T-cell (primary cell): ENCODE results near the gene BCR. TPM values are rescaled to one million over a fixed set of nuclear protein-coding genes. Genes with fewer than 3 reads are reported as not detected.

ENCODE experiments used
- ATAC-seq, 4 experiments: fragments of 200-7000 bp in 3 of 4; fragments of 150-1000 bp in 1 of 4; cut with Tn5 transposase; replicated peaks in 1 of 4; 1 replicate in 3 of 4; 2 replicates in 1 of 4; pipeline ENCODE4 v1.10.0; 2021; ENCODE audit warnings: moderate library complexity in 3 of 4, mild to moderate bottlenecking in 2 of 4, moderate number of reproducible peaks in 1 of 4
- CTCF ChIA-PET, 2 donors: fragments of 300-600 bp; sonication (Branson Sonifier 250); formaldehyde crosslinking; loops; one replicate each; lab custom pipeline; 2022; ENCODE audit warnings: antibody characterized with exemption in 2 of 2; lab: Charles Lee
- POLR2A ChIA-PET, 2 donors: fragments of 300-600 bp; sonication (Branson Sonifier 250); formaldehyde crosslinking; loops; one replicate each; lab custom pipeline; 2022; ENCODE audit warnings: antibody characterized with exemption in 2 of 2; lab: Charles Lee
- DNase-seq, 35 experiments: peaks; one replicate each; pipeline versions ENCODE4 v3.0.0 to v3.0.0-alpha.2; 2013 to 2023
- H3K27ac ChIP-seq: one replicate; pipeline ENCODE4 v1.5.1; 2013; ENCODE audit warnings: low read length
- H3K27me3 ChIP-seq, 2 experiments: replicated peaks in 1 of 2; 1 replicate in 1 of 2; 2 replicates in 1 of 2; pipeline versions ENCODE4 v1.6.1 to v1.7.0; 2013; ENCODE audit warnings: low read length in 1 of 2, mixed read lengths in 1 of 2; ENCODE audit not compliant: control insufficient read depth in 2 of 2, insufficient read depth in 2 of 2; ENCODE audit errors: extremely low read depth in 1 of 2
- H3K36me3 ChIP-seq, 2 donors: 1 replicate in 1 of 2; 2 replicates in 1 of 2; pipeline versions ENCODE4 v1.6.1 to v1.7.0; 2013; ENCODE audit warnings: low read length in 1 of 2; ENCODE audit not compliant: control insufficient read depth in 2 of 2, insufficient read depth in 1 of 2; ENCODE audit errors: extremely low read depth in 1 of 2
- H3K4me1 ChIP-seq, 2 experiments: 1 replicate in 1 of 2; 2 replicates in 1 of 2; pipeline versions ENCODE4 v1.6.1 to v1.7.0; 2013; ENCODE audit warnings: low read length in 2 of 2, mixed read lengths in 1 of 2; ENCODE audit not compliant: insufficient read depth in 2 of 2, control insufficient read depth in 1 of 2; ENCODE audit errors: extremely low read depth in 1 of 2
- H3K4me3 ChIP-seq, 2 donors: 1 replicate in 1 of 2; 2 replicates in 1 of 2; pipeline versions ENCODE4 v1.5.1 to v1.7.0; 2013; ENCODE audit warnings: mild to moderate bottlenecking in 2 of 2, low read length in 1 of 2, moderate library complexity in 1 of 2; ENCODE audit not compliant: control insufficient read depth in 1 of 2; ENCODE audit errors: extremely low read depth in 1 of 2
- H3K9me3 ChIP-seq: 2 replicates; pipeline ENCODE4 v1.7.0; 2013
- H3K27ac Mint-ChIP-seq, 2 donors: one replicate each; pipeline ENCODE4 v1.8.0; 2020 to 2021; ENCODE audit warnings: mild to moderate bottlenecking in 2 of 2, mixed read lengths in 2 of 2
- H3K27me3 Mint-ChIP-seq, 2 donors: one replicate each; pipeline ENCODE4 v1.8.0; 2021 to 2022; ENCODE audit warnings: mixed read lengths in 2 of 2
- H3K36me3 Mint-ChIP-seq: one replicate; pipeline ENCODE4 v1.8.0; 2021; ENCODE audit warnings: mixed read lengths
- H3K4me1 Mint-ChIP-seq, 3 donors: one replicate each; pipeline ENCODE4 v1.8.0; 2020 to 2022; ENCODE audit warnings: mixed read lengths in 3 of 3, mild to moderate bottlenecking in 1 of 3
- H3K4me3 Mint-ChIP-seq, 3 donors: one replicate each; pipeline ENCODE4 v1.8.0; 2020 to 2022; ENCODE audit warnings: mild to moderate bottlenecking in 3 of 3, mixed read lengths in 3 of 3, moderate library complexity in 3 of 3
- H3K9me3 Mint-ChIP-seq, 3 donors: one replicate each; pipeline ENCODE4 v1.8.0; 2020 to 2022; ENCODE audit warnings: mixed read lengths in 3 of 3
- WGBS: methylation state at CpG from one replicate; pipeline ENCODE4 v1.1.5; 2013; ENCODE audit warnings: missing lambda C conversion rate; ENCODE audit not compliant: insufficient coverage; 5-methylcytosine and 5-hydroxymethylcytosine counted together
- total RNA-seq, 35 experiments: library from RNA in 6 of 35; stranded (reverse) in 6 of 35; fragments of 120-200 nt in 1 of 35; gene quantifications; one replicate each; pipeline versions ENCODE4 v1.2.1 to v1.2.4 and lab custom pipeline; 2013 to 2026

The BCR gene
- total RNA-seq, 5 donors from 2014 or later (not counting 1 experiment from before 2014, with no cell fraction given), result 74.6 to 103 (median 85.5) TPM

DNA sequence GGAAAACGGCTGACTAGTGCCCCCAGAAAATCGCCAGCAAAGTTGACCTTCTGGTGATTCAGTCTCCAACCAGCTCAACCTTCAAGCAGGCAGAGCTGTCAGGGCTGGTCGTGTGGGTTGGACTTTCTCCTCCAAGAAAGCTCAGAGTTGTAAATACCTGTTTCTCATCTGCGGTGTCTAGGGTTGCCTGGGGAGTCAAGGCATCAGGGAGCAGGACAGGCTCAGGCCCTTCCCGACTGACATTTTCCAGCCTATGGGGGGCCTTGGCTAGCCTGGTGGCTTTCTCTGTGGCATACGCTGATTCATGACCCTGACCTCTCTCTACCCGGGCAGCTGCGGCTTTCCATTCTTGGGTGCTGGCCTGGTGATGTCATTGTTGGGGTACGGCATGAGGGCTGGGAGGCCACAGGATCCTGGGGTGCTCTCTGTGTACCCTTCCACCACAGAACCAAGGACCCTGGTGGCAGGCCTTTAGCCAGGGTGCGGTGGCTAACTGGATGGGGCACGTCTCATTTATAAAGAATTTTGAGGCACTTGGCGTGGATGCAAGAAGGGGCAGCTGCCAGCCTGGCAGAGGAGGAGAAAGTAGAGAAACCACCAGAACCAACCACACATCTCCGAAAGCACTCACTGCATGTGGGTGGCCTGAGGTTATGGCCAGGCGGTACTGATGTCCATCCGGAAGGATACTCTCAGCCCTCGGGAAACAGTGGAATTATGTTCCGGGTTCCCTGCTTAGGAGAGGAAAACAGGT is 64.9 kb downstream of the BCR start:
- peak overlapping the region in 1 of 3 donors; percentile 9 for H3K4me3 Mint-ChIP-seq
- peaks cover 89 to 94% (median 93%) of the 10 kb centered on the region in 3 donors for H3K4me1 Mint-ChIP-seq

DNA sequence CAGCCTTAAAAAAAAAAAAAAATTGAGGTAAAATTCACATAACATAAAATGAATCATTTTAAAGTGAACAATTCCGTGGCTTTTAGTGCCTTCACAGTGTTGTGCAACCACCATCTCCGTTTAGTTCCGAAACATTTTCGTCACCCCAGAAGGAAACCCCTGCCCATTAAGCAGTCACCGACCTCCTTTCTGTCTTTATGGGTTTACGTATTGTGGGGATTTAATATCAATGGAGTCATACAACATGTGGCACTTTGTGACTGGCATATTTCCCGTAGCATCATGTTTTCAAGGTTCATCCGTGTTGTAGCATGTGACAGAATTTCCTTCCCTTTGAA is 65.5 kb downstream of the BCR start:
- Mint-ChIP-seq H3K27ac (peak overlapping the region; percentile 56 to 82), H3K9me3 (no peaks in the 10 kb centered on the region), H3K4me3 (peak overlapping the region in 1 of 3 donors; percentile 44), H3K36me3 (peaks cover 7% of the 10 kb centered on the region), H3K4me1 (peaks cover 91 to 96% (median 95%) of the 10 kb centered on the region in 3 donors), H3K27me3 (no peaks in the 10 kb centered on the region)
- no peaks in the 10 kb centered on the region for H3K36me3 ChIP-seq
- peaks cover 34 to 98% of the 10 kb centered on the region in 2 experiments for H3K4me1 ChIP-seq
- H3K27me3 ChIP-seq, result no peaks in the 10 kb centered on the region
- peak in 1 of 35 experiments; percentile 26 for DNase-seq
- no peak overlapping the region for H3K4me3 ChIP-seq
- WGBS, result 86% methylated on average over 2 of the region's 8 CpGs
- no peaks in the 10 kb centered on the region for H3K9me3 ChIP-seq
- POLR2A ChIA-PET, result no interaction called here
- no peak overlapping the region for H3K27ac ChIP-seq
- CTCF ChIA-PET, result no interaction called here
- no peak for ATAC-seq

More for the DNA sequence above, 64.9 kb downstream of the BCR start:
- Mint-ChIP-seq H3K27ac (peak overlapping the region; percentile 56 to 82), H3K9me3 (no peaks in the 10 kb centered on the region), H3K27me3 (no peaks in the 10 kb centered on the region), H3K36me3 (peaks cover 7% of the 10 kb centered on the region)
- ATAC-seq (no peak), DNase-seq (no peak)
- Histone ChIP-seq H3K27ac (no peak overlapping the region), H3K4me1 (peaks cover 35 to 96% of the 10 kb centered on the region in 2 experiments), H3K4me3 (no peak overlapping the region), H3K27me3 (no peaks in the 10 kb centered on the region), H3K9me3 (no peaks in the 10 kb centered on the region), H3K36me3 (no peaks in the 10 kb centered on the region)
- CTCF ChIA-PET, result interaction anchor here in 1 of 2 donors (0.5 kb wide), 1 partner anchor 17 kb away, joined by 3 read pairs; no protein-coding TSS in a partner anchor
- POLR2A ChIA-PET, result no interaction called here
- WGBS, result 79% methylated on average over 3 of the region's 17 CpGs

DNA sequence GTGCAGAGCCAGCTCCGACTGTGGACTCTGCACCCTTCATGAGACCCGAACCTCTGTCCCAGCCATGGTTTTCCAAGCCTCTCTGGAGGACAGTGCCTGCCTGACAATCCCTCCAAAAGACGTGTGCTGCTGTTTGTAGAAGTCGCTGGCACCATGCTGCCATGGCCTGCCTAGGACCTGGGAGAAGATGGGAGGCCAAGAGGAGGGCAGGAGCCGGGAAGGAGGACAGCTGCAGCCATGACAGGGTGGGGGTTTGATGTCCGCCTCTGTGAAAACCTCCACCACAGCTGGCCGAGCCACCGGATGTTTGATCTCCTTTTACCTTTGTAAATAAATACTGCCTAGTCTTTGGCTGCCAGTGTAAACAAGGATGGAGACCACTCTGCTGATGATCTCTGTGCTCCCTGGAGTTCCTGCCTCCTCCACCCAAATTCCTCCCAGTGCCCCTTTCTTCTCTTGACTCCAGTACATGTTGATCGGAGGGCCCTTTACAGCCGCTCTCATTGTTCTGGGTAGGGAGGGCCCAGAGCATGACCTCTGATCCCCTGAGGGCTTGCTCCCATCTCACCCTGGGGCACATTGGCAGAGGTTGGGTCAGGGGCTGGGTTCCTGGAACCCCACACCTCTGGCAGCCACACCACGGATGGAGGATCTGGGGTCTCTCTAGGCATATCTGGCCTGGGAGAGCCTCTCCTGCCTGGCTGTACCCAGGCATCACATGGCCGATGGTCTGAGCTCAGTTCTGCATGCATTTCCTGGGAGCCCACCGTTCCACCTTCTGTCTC is 66.9 kb downstream of the BCR start:
- no peaks in the 10 kb centered on the region for H3K36me3 ChIP-seq
- H3K27ac Mint-ChIP-seq, result peak overlapping the region; percentile 48 to 49
- H3K36me3 Mint-ChIP-seq, result peaks cover 7% of the 10 kb centered on the region
- no peaks in the 10 kb centered on the region for H3K9me3 Mint-ChIP-seq
- POLR2A ChIA-PET, result no interaction called here
- CTCF ChIA-PET, result interaction anchor here in 1 of 2 donors (0.6 kb wide), 1 partner anchor 293 kb away, joined by 4 read pairs; no protein-coding TSS in a partner anchor
- no peaks in the 10 kb centered on the region for H3K27me3 ChIP-seq
- peaks cover 82 to 96% (median 90%) of the 10 kb centered on the region in 3 donors for H3K4me1 Mint-ChIP-seq
- DNase-seq, result no peak
- 100% methylated on average over 3 of the region's 13 CpGs for whole genome bisulfite sequencing
- H3K4me3 ChIP-seq, result no peak overlapping the region
- H3K9me3 ChIP-seq, result no peaks in the 10 kb centered on the region
- H3K27me3 Mint-ChIP-seq, result no peaks in the 10 kb centered on the region
- H3K4me3 Mint-ChIP-seq, result peak overlapping the region in 1 of 3 donors; percentile 17
- H3K27ac ChIP-seq, result no peak overlapping the region
- H3K4me1 ChIP-seq, result peaks cover 27 to 98% of the 10 kb centered on the region in 2 experiments
- no peak for ATAC-seq

DNA sequence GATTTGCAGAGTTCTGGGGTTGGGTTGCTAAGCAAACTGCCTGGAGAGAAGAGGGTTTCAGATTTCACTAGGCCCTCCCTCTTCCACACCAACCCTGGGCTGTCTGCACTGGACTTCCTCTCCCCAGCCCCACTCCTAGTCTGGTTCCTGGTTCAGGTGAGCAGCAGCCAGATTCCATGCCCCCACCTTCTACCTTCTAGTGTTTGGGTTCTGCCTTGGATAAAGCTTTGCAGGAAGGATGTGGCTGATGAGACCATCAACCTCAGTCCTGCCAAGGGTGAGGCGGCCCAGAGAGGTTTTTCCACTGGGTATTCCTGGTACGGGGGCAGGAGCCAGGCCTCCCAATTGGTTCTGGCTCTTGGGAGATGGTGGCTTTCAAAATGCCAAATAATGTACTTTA is 68.3 kb downstream of the BCR start:
- POLR2A ChIA-PET, result no interaction called here
- Mint-ChIP-seq H3K9me3 (no peaks in the 10 kb centered on the region), H3K27me3 (no peaks in the 10 kb centered on the region), H3K4me1 (peaks cover 68 to 86% (median 80%) of the 10 kb centered on the region in 3 donors), H3K36me3 (peaks cover 11% of the 10 kb centered on the region), H3K4me3 (no peak overlapping the region), H3K27ac (peak overlapping the region in 1 of 2 donors; percentile 22)
- no CpG with 5 or more reads among the region's 2 CpGs for WGBS
- Histone ChIP-seq H3K9me3 (no peaks in the 10 kb centered on the region), H3K36me3 (peaks cover 0 to 4% of the 10 kb centered on the region in 2 donors), H3K27ac (no peak overlapping the region), H3K4me1 (peaks cover 14 to 84% of the 10 kb centered on the region in 2 experiments), H3K27me3 (no peaks in the 10 kb centered on the region), H3K4me3 (no peak overlapping the region)
- no peak for DNase-seq
- ATAC-seq, result no peak
- CTCF ChIA-PET, result interaction anchor here in 1 of 2 donors (2.0 kb wide), 1 partner anchor 20 kb away, joined by 4 read pairs; no protein-coding TSS in a partner anchor

DNA sequence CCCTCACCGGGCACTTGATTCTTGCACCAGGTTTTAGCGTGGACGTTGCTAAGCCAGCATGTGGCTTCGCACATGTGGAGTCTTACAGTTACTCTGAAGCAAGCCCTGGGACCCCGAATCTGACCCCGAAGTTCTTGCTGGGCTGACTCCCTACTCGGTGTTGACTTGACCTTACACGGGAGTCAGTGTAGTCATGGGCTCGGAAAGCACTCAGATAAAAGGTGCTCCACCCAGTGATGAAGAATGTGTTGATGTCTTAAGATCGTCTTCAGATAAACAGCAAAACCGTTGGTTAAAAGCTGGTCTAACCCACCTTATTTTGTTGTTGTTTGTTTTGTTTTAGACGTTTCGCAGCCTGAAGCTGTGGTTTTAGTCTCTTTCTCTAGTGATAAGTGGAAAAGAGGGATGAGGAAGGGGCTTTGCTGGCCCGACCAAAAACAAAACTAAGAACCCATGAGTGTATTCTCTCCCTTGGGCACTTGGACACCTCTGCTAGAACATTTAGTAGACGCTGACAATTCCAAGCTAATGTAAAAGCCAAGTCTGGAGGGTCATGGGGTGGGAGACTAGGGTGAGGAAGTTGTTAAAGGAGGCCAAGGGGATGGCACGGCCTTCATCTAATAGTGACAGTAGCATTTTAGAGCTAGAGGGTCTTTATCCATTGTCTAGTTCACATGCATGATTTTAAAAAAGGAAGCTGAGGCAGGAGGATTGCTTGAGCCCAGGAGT is 69.9 kb downstream of the BCR start:
- ATAC-seq, result peak in 2 of 4 experiments; percentile 33 to 45
- H3K36me3 Mint-ChIP-seq, result peaks cover 23% of the 10 kb centered on the region
- Histone ChIP-seq H3K9me3 (no peaks in the 10 kb centered on the region), H3K4me3 (no peak overlapping the region), H3K4me1 (peaks cover 5 to 67% of the 10 kb centered on the region in 2 experiments), H3K27ac (peak overlapping the region; percentile 2), H3K36me3 (peaks cover 0 to 19% of the 10 kb centered on the region in 2 donors), H3K27me3 (no peaks in the 10 kb centered on the region)
- H3K4me1 Mint-ChIP-seq, result peaks cover 58 to 82% (median 67%) of the 10 kb centered on the region in 3 donors
- peak in 1 of 35 experiments; percentile 19 for DNase-seq
- H3K9me3 Mint-ChIP-seq, result no peaks in the 10 kb centered on the region
- H3K27me3 Mint-ChIP-seq, result no peaks in the 10 kb centered on the region
- CTCF ChIA-PET, result interaction anchor here in 1 of 2 donors (2.0 kb wide), 1 partner anchor 21 kb away, joined by 4 read pairs; no protein-coding TSS in a partner anchor
- H3K27ac Mint-ChIP-seq, result peak overlapping the region; percentile 86 to 93
- 71% methylated on average over 15 of the region's 16 CpGs for WGBS
- peak overlapping the region; percentile 28 to 55 (median 46) for H3K4me3 Mint-ChIP-seq
- POLR2A ChIA-PET, result no interaction called here
